Body of pancreas (tissue), 4 donors: Measurements from ENCODE around the gene ADGRB3.

Source experiments
- POLR2A ChIP-seq, 3 donors: fragments of 450-650 bp; IDR thresholded peaks; one replicate each; pipeline ENCODE4 v1.6.1; 2016; ENCODE audit warnings: antibody characterized with exemption in 3 of 3, mild to moderate bottlenecking in 2 of 3
- TF ChIP-seq, protein P1 (sequence below), 7 experiments: fragments of 450-650 bp in 4 of 7; fragments of 200-600 bp in 3 of 7; sonication (generic) in 3 of 7; IDR thresholded peaks; one replicate each; pipeline ENCODE4 v1.5.1; 2016 to 2019; ENCODE audit warnings: antibody characterized with exemption in 7 of 7

DNA sequence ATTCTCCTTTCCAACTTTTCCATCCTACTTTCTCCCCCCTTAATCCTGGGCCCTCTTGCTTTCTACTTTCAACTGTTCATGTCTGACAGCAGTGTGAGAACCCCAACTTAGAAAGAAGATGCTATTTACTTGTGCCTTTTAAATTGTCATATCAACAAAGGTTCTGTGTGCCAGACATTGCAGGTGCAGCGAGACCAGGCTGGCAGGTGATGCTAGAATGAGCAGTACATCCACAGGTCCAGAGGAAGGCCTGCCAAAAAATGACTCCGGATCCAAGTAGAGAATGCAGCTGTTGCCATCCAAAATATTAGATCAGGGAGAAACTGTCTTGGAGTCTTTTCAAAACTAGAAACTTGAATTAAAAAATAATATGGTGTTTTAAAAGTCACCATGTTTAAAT is 651.2 kb downstream of the ADGRB3 start:
- TF ChIP-seq POLR2A (IDR thresholded peaks at IDR 0.05): no peak
- TF ChIP-seq, protein P1, sequence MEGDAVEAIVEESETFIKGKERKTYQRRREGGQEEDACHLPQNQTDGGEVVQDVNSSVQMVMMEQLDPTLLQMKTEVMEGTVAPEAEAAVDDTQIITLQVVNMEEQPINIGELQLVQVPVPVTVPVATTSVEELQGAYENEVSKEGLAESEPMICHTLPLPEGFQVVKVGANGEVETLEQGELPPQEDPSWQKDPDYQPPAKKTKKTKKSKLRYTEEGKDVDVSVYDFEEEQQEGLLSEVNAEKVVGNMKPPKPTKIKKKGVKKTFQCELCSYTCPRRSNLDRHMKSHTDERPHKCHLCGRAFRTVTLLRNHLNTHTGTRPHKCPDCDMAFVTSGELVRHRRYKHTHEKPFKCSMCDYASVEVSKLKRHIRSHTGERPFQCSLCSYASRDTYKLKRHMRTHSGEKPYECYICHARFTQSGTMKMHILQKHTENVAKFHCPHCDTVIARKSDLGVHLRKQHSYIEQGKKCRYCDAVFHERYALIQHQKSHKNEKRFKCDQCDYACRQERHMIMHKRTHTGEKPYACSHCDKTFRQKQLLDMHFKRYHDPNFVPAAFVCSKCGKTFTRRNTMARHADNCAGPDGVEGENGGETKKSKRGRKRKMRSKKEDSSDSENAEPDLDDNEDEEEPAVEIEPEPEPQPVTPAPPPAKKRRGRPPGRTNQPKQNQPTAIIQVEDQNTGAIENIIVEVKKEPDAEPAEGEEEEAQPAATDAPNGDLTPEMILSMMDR (IDR thresholded peaks at IDR 0.05): no peak
